ENCODE measurements around the gene PCCA. TPM values are rescaled to one million over a fixed set of nuclear protein-coding genes. Genes with fewer than 3 reads are reported as not detected.

The PCCA gene
- total RNA-seq, 1 experiment from 2014 or later, result 52.8 TPM

GRCh38 chr13:100532090-100532766 lies 443.3 kb downstream of the PCCA start:
- Mint-ChIP-seq H3K4me1 (peaks cover 25% of the 10 kb centered on the region), H3K27ac (no peak overlapping the region), H3K4me3 (no peak overlapping the region), H3K36me3 (peaks cover 17% of the 10 kb centered on the region), H3K9me3 (no peaks in the 10 kb centered on the region), H3K27me3 (ENCODE audit: low read depth) (no peaks in the 10 kb centered on the region)
- CTCF ChIA-PET, result interaction anchor here (1.9 kb wide), 1 partner anchor 17 kb away, joined by 7 read pairs; no protein-coding TSS in a partner anchor
- POLR2A ChIA-PET, result interaction anchor here (0.6 kb wide), 1 partner anchor 433 kb away, joined by 3 read pairs; no protein-coding TSS in a partner anchor
- no peak for DNase-seq (ENCODE audit: low spot score)
- ATAC-seq, result peak; percentile 12; the same call in 1 of the 2 replicates
- no peak for TF ChIP-seq ATF3 (CRISPR knock-in tag; conservative IDR thresholded peaks at IDR 0.05)
- TF ChIP-seq GRHL2 (CRISPR knock-in tag; IDR thresholded peaks at IDR 0.05; ENCODE audit: insufficient replicate concordance, severe bottlenecking), result no peak
- TF ChIP-seq CTCF (IDR thresholded peaks at IDR 0.05), result no peak
- TF ChIP-seq E2F1 (CRISPR knock-in tag; IDR thresholded peaks at IDR 0.05), result no peak
- TF ChIP-seq E2F4 (CRISPR knock-in tag; IDR thresholded peaks at IDR 0.05; ENCODE audit: borderline replicate concordance, low read depth), result no peak
- no peak for TF ChIP-seq USF2 (CRISPR knock-in tag; IDR thresholded peaks at IDR 0.05)
- TF ChIP-seq AR (CRISPR knock-in tag; IDR thresholded peaks at IDR 0.05), result no peak
- TF ChIP-seq ZNF512 (CRISPR knock-in tag; IDR thresholded peaks at IDR 0.05; ENCODE audit: borderline replicate concordance), result no peak
- no peak for TF ChIP-seq NR1H2 (CRISPR knock-in tag; IDR thresholded peaks at IDR 0.05)
- no peak for TF ChIP-seq SMAD3 (CRISPR knock-in tag; IDR thresholded peaks at IDR 0.05; ENCODE audit: borderline replicate concordance)
- TF ChIP-seq HMGXB4 (CRISPR knock-in tag; IDR thresholded peaks at IDR 0.05), result no peak
- no peak for TF ChIP-seq ZNF281 (CRISPR knock-in tag; IDR thresholded peaks at IDR 0.05)
- TF ChIP-seq ELF4 (CRISPR knock-in tag; IDR thresholded peaks at IDR 0.05; ENCODE audit: low read depth), result no peak
- no peak for TF ChIP-seq ZNF423 (CRISPR knock-in tag; IDR thresholded peaks at IDR 0.05)
- no peak for TF ChIP-seq TCF7 (CRISPR knock-in tag; IDR thresholded peaks at IDR 0.05; ENCODE audit: low read depth)
- no peak for TF ChIP-seq ERG (CRISPR knock-in tag; IDR thresholded peaks at IDR 0.05)
- TF ChIP-seq ZNF121 (CRISPR knock-in tag; IDR thresholded peaks at IDR 0.05), result no peak
- no peak for TF ChIP-seq ZMAT4 (CRISPR knock-in tag; IDR thresholded peaks at IDR 0.05)
